CD4-positive, alpha-beta T cell (primary cell): ENCODE measurements around the gene TNFSF13B. TPM values are rescaled to one million over a fixed set of nuclear protein-coding genes. Genes with fewer than 3 reads are reported as not detected.

Experiments used
- ATAC-seq: fragments of 200-7000 bp; cut with Tn5 transposase; one replicate; pipeline ENCODE4 v1.10.0; 2022; ENCODE audit warnings: mild to moderate bottlenecking; ENCODE audit not compliant: poor library complexity
- CTCF ChIA-PET: fragments of 350-600 bp; sonication (Branson Sonifier 250); formaldehyde crosslinking; loops from one replicate; lab custom pipeline; 2021; ENCODE audit warnings: antibody characterized with exemption, inconsistent platforms; lab: Charles Lee
- POLR2A ChIA-PET: fragments of 350-600 bp; sonication (Branson Sonifier 250); formaldehyde crosslinking; loops from one replicate; lab custom pipeline; 2021; ENCODE audit warnings: antibody characterized with exemption, inconsistent platforms; lab: Charles Lee
- DNase-seq, 14 experiments: peaks; one replicate each; pipeline ENCODE4 v3.0.0-alpha.2; 2013 to 2020; ENCODE audit warnings: mixed read lengths in 2 of 14
- H3K27ac ChIP-seq, 2 donors: one replicate each; pipeline versions ENCODE4 v1.5.1 to v1.7.0; 2013; ENCODE audit warnings: low read length in 2 of 2, low read depth in 1 of 2, mild to moderate bottlenecking in 1 of 2
- H3K27me3 ChIP-seq, 2 experiments: 1 replicate in 1 of 2; 2 replicates in 1 of 2; pipeline versions ENCODE4 v1.6.1 to v1.7.0; 2013; ENCODE audit warnings: low read length in 2 of 2, control low read depth in 1 of 2, mild to moderate bottlenecking in 1 of 2, moderate library complexity in 1 of 2; ENCODE audit not compliant: insufficient read depth in 2 of 2, control insufficient read depth in 1 of 2
- H3K36me3 ChIP-seq: one replicate; pipeline ENCODE4 v1.6.1; 2013; ENCODE audit warnings: low read length, control low read depth; ENCODE audit not compliant: insufficient read depth
- H3K4me1 ChIP-seq: one replicate; pipeline ENCODE4 v1.6.1; 2013; ENCODE audit warnings: low read length, control low read depth; ENCODE audit not compliant: insufficient read depth
- H3K4me3 ChIP-seq: one replicate; pipeline ENCODE4 v1.5.1; 2013; ENCODE audit warnings: mild to moderate bottlenecking, low read length, moderate library complexity
- H3K9me3 ChIP-seq, 2 experiments: 1 replicate in 1 of 2; 2 replicates in 1 of 2; pipeline versions ENCODE4 v1.6.1 to v1.7.0; 2013; ENCODE audit warnings: low read length in 2 of 2, mild to moderate bottlenecking in 2 of 2, control low read depth in 1 of 2, moderate library complexity in 1 of 2; ENCODE audit not compliant: control insufficient read depth in 1 of 2, insufficient read depth in 1 of 2
- H3K27ac Mint-ChIP-seq: one replicate; pipeline ENCODE4 v1.8.0; 2020; ENCODE audit warnings: mixed read lengths
- H3K27me3 Mint-ChIP-seq: one replicate; pipeline ENCODE4 v1.8.0; 2021; ENCODE audit warnings: mixed read lengths
- H3K36me3 Mint-ChIP-seq: one replicate; pipeline ENCODE4 v1.8.0; 2021; ENCODE audit warnings: low read depth, mixed read lengths
- H3K4me1 Mint-ChIP-seq: one replicate; pipeline ENCODE4 v1.8.0; 2021; ENCODE audit warnings: low read depth, mixed read lengths
- H3K4me3 Mint-ChIP-seq: one replicate; pipeline ENCODE4 v1.8.0; 2020; ENCODE audit warnings: mild to moderate bottlenecking, mixed read lengths
- H3K9me3 Mint-ChIP-seq: one replicate; pipeline ENCODE4 v1.8.0; 2020; ENCODE audit warnings: mixed read lengths
- CTCF ChIP-seq: fragments of 200-600 bp; IDR thresholded peaks from one replicate; pipeline ENCODE4 v1.8.0; 2022; ENCODE audit warnings: antibody characterized with exemption, mild to moderate bottlenecking
- intact Hi-C, 2 experiments: fragments of 100-400 bp; cut with DNase I in 1 of 2; cut with micrococcal nuclease in 1 of 2; formaldehyde crosslinking; loops; one replicate each; pipeline versions ENCODE4 v1.15.1 to v1.9.0; 2023 to 2025; cut with DNase I, micrococcal nuclease
- total RNA-seq, 174 experiments: library from RNA in 2 of 174; stranded (reverse) in 2 of 174; gene quantifications; one replicate each; pipeline ENCODE4 v1.2.3 and lab custom pipeline; 2021 to 2026

Gene TNFSF13B
- total RNA-seq, 2 experiments from 2014 or later, result 1.6 to 1.8 TPM

DNA sequence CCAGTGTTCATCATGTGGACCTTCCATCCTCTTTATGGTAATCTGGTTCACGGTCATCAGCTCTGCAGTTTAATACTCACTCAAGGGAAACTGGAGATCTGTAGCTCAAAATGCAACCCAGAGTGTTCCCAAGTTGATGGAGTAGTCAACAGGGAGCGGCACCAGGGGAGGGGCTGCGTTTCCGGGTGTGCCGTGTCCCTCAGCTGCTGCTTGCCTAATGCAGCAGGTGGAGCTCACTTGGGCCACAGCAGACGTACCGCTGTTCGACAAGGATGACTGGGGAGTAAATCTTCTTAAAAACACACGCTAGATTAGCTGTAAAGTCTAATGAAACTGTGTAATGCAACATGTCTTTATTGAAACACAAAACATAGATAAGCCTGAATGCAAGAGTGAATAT, 81.1 kb downstream of the TNFSF13B start:
- H3K9me3 Mint-ChIP-seq, result no peaks in the 10 kb centered on the region
- peaks cover 4% of the 10 kb centered on the region for H3K4me1 Mint-ChIP-seq
- Histone ChIP-seq H3K4me1 (peaks cover 12% of the 10 kb centered on the region), H3K27ac (no peak overlapping the region), H3K36me3 (no peaks in the 10 kb centered on the region), H3K4me3 (no peak overlapping the region), H3K27me3 (no peaks in the 10 kb centered on the region), H3K9me3 (no peaks in the 10 kb centered on the region)
- no peak for TF ChIP-seq CTCF
- no peak for ATAC-seq
- H3K27ac Mint-ChIP-seq, result no peak overlapping the region
- no peaks in the 10 kb centered on the region for H3K27me3 Mint-ChIP-seq
- ChIA-PET CTCF (interaction anchor here (1.0 kb wide), 1 partner anchor 8 kb away, joined by 3 read pairs; no protein-coding TSS in a partner anchor), POLR2A (interaction anchor here (1.5 kb wide), 1 partner anchor 11 kb away, joined by 3 read pairs; no protein-coding TSS in a partner anchor)
- no peak for DNase-seq
- no peak overlapping the region for H3K4me3 Mint-ChIP-seq
- H3K36me3 Mint-ChIP-seq, result no peaks in the 10 kb centered on the region
- intact Hi-C loops, result no loop called here

DNA sequence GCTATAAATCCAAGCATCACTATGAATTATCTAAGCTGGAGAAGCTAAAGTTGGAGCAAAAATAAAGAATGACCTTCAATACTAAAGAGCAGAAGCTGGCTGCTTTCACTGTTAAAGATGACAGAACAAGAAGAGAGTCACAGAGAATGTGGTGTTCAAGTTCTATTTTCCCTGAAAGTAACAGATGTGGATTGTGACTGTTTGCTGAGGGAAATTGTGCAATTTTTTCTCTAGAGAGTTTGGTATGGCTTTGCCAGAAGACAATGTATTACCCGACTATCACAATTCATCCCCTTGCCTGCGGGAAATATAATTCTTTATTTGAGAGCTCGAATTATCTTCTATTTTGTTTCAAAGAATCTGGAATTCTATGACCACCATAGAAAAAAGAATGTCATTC, 83.1 kb downstream of the TNFSF13B start:
- H3K36me3 ChIP-seq, result no peaks in the 10 kb centered on the region
- no peak overlapping the region for H3K4me3 ChIP-seq
- H3K4me1 ChIP-seq, result peaks cover 7% of the 10 kb centered on the region
- ATAC-seq (no peak), DNase-seq (no peak)
- intact Hi-C loops, result no loop called here
- ChIA-PET POLR2A (no interaction called here), CTCF (interaction anchor here (0.6 to 1.3 kb wide), 2 partner anchors 11 to 46 kb away, joined by 3 read pairs; no protein-coding TSS in a partner anchor)
- no peaks in the 10 kb centered on the region for H3K36me3 Mint-ChIP-seq
- H3K27ac Mint-ChIP-seq, result no peak overlapping the region
- no peaks in the 10 kb centered on the region for H3K9me3 ChIP-seq
- H3K9me3 Mint-ChIP-seq, result no peaks in the 10 kb centered on the region
- H3K27ac ChIP-seq, result no peak overlapping the region
- TF ChIP-seq CTCF, result no peak
- H3K27me3 ChIP-seq, result no peaks in the 10 kb centered on the region
- no peak overlapping the region for H3K4me3 Mint-ChIP-seq
- no peaks in the 10 kb centered on the region for H3K27me3 Mint-ChIP-seq
- no peaks in the 10 kb centered on the region for H3K4me1 Mint-ChIP-seq

DNA sequence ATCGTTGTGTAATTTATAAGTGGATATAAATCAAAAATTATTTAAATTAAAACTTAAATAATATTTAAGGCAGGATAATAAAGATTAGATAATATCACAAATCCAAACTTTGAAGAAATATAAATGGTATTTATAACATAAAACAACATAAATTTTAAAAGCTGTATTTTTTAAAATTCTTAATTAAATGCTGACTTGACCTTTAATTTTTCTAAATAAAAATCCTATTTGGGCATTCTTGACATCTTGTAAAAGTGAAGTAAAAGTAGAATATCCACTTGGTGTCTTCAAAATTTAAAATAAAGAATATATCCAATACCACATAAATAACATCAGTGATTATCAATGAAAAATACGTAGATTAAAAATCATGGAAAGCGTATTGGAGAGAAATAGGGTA, 87.7 kb downstream of the TNFSF13B start:
- no peak overlapping the region for H3K27ac ChIP-seq
- intact Hi-C loops, result no loop called here
- ChIA-PET CTCF (no interaction called here), POLR2A (no interaction called here)
- H3K27me3 ChIP-seq, result no peaks in the 10 kb centered on the region
- Mint-ChIP-seq H3K9me3 (no peaks in the 10 kb centered on the region), H3K4me3 (no peak overlapping the region), H3K36me3 (no peaks in the 10 kb centered on the region), H3K27ac (no peak overlapping the region), H3K27me3 (peaks cover 4% of the 10 kb centered on the region), H3K4me1 (no peaks in the 10 kb centered on the region)
- no peaks in the 10 kb centered on the region for H3K9me3 ChIP-seq
- no peak for ATAC-seq
- no peak for TF ChIP-seq CTCF
- H3K4me3 ChIP-seq, result no peak overlapping the region
- DNase-seq, result no peak
- H3K4me1 ChIP-seq, result peaks cover 3% of the 10 kb centered on the region
- H3K36me3 ChIP-seq, result no peaks in the 10 kb centered on the region

Other genes with a start within 250 kb of the TNFSF13B start
- gene LIG4, start 54.2 kb upstream of the TNFSF13B start, total RNA-seq, result 1 to 10 TPM; 1.5 to 1.6 TPM
- 10 to 100 TPM; 18.0 to 18.6 TPM for gene ABHD13, start 51.3 kb upstream of the TNFSF13B start, total RNA-seq